Measurements from ENCODE around the gene ASB2. TPM values are rescaled to one million over a fixed set of nuclear protein-coding genes. Genes with fewer than 3 reads are reported as not detected.
A peak's percentile ranks its signal among the peaks of the same experiment; 100 is the strongest.

ASB2 gene
- total and polyA plus RNA-seq, 2 of the 13 experiments (the other 11 are each of a cell fraction or from before 2014, with no cell fraction given) = 0.82 to 4.1 TPM

GRCh38 chr14:93959239-93960107 lies 16.9 kb downstream of the ASB2 start (continued):
- TF ChIP-seq ZBTB40 (IDR thresholded peaks at IDR 0.05) (no peak), ZBTB40 (CRISPR knock-in tag; IDR thresholded peaks at IDR 0.05) (peak; percentile 87; the same call in 1 of the 2 replicates), SP2 (CRISPR knock-in tag; IDR thresholded peaks at IDR 0.05) (no peak), USF2 (IDR thresholded peaks at IDR 0.05; ENCODE audit: low read depth, low read length) (peak; percentile 77), USF2 (CRISPR knock-in tag; IDR thresholded peaks at IDR 0.05; ENCODE audit: borderline replicate concordance) (peak; percentile 81; the same call in 1 of the 2 replicates), ZNF230 (CRISPR knock-in tag; IDR thresholded peaks at IDR 0.05) (no peak), E2F1 (CRISPR knock-in tag; IDR thresholded peaks at IDR 0.05) (no peak), ZFP91 (CRISPR knock-in tag; IDR thresholded peaks at IDR 0.05; ENCODE audit: borderline replicate concordance) (peak; percentile 91; the same call in 1 of the 2 replicates), ETV5 (CRISPR knock-in tag; IDR thresholded peaks at IDR 0.05; ENCODE audit: borderline replicate concordance) (peak; percentile 98), PCBP1 (IDR thresholded peaks at IDR 0.05; ENCODE audit: borderline replicate concordance, low read depth, low read length) (no peak), TFAP4 (IDR thresholded peaks at IDR 0.05; ENCODE audit: borderline replicate concordance, low read depth) (peak; percentile 84), DNMT1 (CRISPR knock-in tag; IDR thresholded peaks at IDR 0.05) (no peak; the same call in 1 of the 2 replicates), TAF1 (CRISPR knock-in tag; IDR thresholded peaks at IDR 0.05) (peak; percentile 71)
